Measurements from ENCODE around the gene RPS6KA1.

DNA sequence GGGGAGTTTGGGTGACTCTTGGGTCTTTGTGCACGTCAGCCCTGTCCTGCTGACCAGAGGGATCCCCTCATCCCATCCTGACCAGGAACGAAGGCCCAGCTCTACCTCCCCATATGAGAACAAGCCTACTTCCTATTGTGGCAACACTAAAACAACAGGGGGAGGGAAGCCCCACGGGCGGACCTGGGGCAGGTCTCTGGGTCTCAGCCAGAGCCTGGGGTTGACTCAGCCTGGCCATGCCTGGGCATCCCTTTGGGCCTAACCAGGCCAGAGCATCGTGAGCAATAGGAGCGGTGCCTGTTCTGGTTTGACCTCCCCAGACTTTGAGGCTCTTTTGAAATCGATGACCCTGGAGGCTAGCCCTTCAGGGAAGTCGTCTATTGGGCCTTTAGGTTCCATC, 16.8 kb downstream of the RPS6KA1 start:
- TF ChIP-seq CTCF (IDR thresholded peaks at IDR 0.05): no peak
- no peak for TF ChIP-seq POLR2A (IDR thresholded peaks at IDR 0.05)

All from testis (tissue), 2 donors.